WTC11 (cell line): ENCODE data around the gene KRT40. TPM values are rescaled to one million over a fixed set of nuclear protein-coding genes. Genes with fewer than 3 reads are reported as not detected.

Experiments used
- ATAC-seq: fragments of 200-7000 bp; cut with Tn5 transposase; 2 replicates; pipeline ENCODE4 v1.10.0; 2021; ENCODE audit warnings: mild to moderate bottlenecking, moderate library complexity
- CTCF ChIA-PET: fragments of 300-600 bp; sonication (Branson Sonifier 250); formaldehyde crosslinking; loops from one replicate; lab custom pipeline; 2021; ENCODE audit warnings: antibody characterized with exemption; lab: Charles Lee
- POLR2A ChIA-PET: fragments of 350-600 bp; sonication (Branson Sonifier 250); formaldehyde crosslinking; loops from one replicate; lab custom pipeline; 2021; ENCODE audit warnings: antibody characterized with exemption; lab: Charles Lee
- DNase-seq: peaks from one replicate; pipeline ENCODE4 v3.0.0; 2021; ENCODE audit warnings: low spot score
- H3K27ac Mint-ChIP-seq: 2 replicates; pipeline ENCODE4 v1.8.0; 2021; ENCODE audit warnings: mixed read lengths
- H3K27me3 Mint-ChIP-seq: 2 replicates; pipeline ENCODE4 v1.8.0; 2021; ENCODE audit warnings: low read depth, mild to moderate bottlenecking, moderate library complexity, mixed read lengths
- H3K36me3 Mint-ChIP-seq: 2 replicates; pipeline ENCODE4 v1.8.0; 2021; ENCODE audit warnings: mixed read lengths
- H3K4me1 Mint-ChIP-seq: 2 replicates; pipeline ENCODE4 v1.8.0; 2022; ENCODE audit warnings: mixed read lengths
- H3K4me3 Mint-ChIP-seq: 2 replicates; pipeline ENCODE4 v1.8.0; 2021; ENCODE audit warnings: mild to moderate bottlenecking, moderate library complexity, mixed read lengths
- H3K9me3 Mint-ChIP-seq: 2 replicates; pipeline ENCODE4 v1.8.0; 2021; ENCODE audit warnings: mixed read lengths
- AFF4 ChIP-seq: sonication (generic); formaldehyde crosslinking; IDR thresholded peaks from 2 replicates; pipeline ENCODE4 v1.8.1; 2023; ENCODE audit warnings: mild to moderate bottlenecking, missing genetic modification reagents, borderline replicate concordance
- ATF1 ChIP-seq: sonication (generic); formaldehyde crosslinking; IDR thresholded peaks from 2 replicates; pipeline ENCODE4 v1.8.1; 2023; ENCODE audit warnings: mild to moderate bottlenecking, moderate library complexity, missing genetic modification reagents
- CTCF ChIP-seq: fragments of 200-600 bp; IDR thresholded peaks from 2 replicates; pipeline ENCODE4 v1.8.0; 2022; ENCODE audit warnings: antibody characterized with exemption
- ELF4 ChIP-seq: sonication (generic); formaldehyde crosslinking; IDR thresholded peaks from 2 replicates; pipeline ENCODE4 v1.8.1; 2022; ENCODE audit warnings: low read depth, mild to moderate bottlenecking, moderate library complexity, missing genetic modification reagents
- ERG ChIP-seq: fragments of 250-450 bp; sonication (Bioruptor Pico); IDR thresholded peaks from 2 replicates; pipeline ENCODE4 v1.8.0; 2021; ENCODE audit warnings: mild to moderate bottlenecking
- ESRRA ChIP-seq: sonication (generic); formaldehyde crosslinking; IDR thresholded peaks from 2 replicates; pipeline ENCODE4 v1.8.1; 2022; ENCODE audit warnings: mild to moderate bottlenecking, missing genetic modification reagents, borderline replicate concordance
- IRF2 ChIP-seq: sonication (generic); formaldehyde crosslinking; IDR thresholded peaks from 2 replicates; pipeline ENCODE4 v1.8.0; 2022; ENCODE audit warnings: low read depth, missing genetic modification reagents, borderline replicate concordance
- JAZF1 ChIP-seq: fragments of 250-450 bp; sonication (Bioruptor Pico); IDR thresholded peaks from 2 replicates; pipeline ENCODE4 v1.9.0; 2021; ENCODE audit warnings: moderate library complexity, mild to moderate bottlenecking, inconsistent platforms
- NFATC4 ChIP-seq: fragments of 250-450 bp; sonication (Bioruptor Pico); IDR thresholded peaks from 2 replicates; pipeline ENCODE4 v1.9.0; 2021; ENCODE audit warnings: mild to moderate bottlenecking
- NFE2L1 ChIP-seq: sonication (generic); formaldehyde crosslinking; IDR thresholded peaks from 2 replicates; pipeline ENCODE4 v1.8.1; 2023; ENCODE audit warnings: missing genetic modification reagents
- TEAD1 ChIP-seq: sonication (generic); formaldehyde crosslinking; IDR thresholded peaks from 2 replicates; pipeline ENCODE4 v1.8.0; 2022; ENCODE audit warnings: mild to moderate bottlenecking, missing genetic modification reagents
- USF1 ChIP-seq: sonication (generic); formaldehyde crosslinking; IDR thresholded peaks from 2 replicates; pipeline ENCODE4 v1.8.0; 2022; ENCODE audit warnings: mild to moderate bottlenecking, missing genetic modification reagents
- ZBTB21 ChIP-seq: sonication (generic); formaldehyde crosslinking; IDR thresholded peaks from 2 replicates; pipeline ENCODE4 v1.8.1; 2023; ENCODE audit warnings: mild to moderate bottlenecking, missing genetic modification reagents, borderline replicate concordance
- ZNF263 ChIP-seq: sonication (generic); formaldehyde crosslinking; IDR thresholded peaks from 2 replicates; pipeline ENCODE4 v1.8.1; 2022; ENCODE audit warnings: low read depth, mild to moderate bottlenecking, moderate library complexity, missing genetic modification reagents
- ZNF396 ChIP-seq: fragments of 250-450 bp; sonication (Bioruptor Pico); IDR thresholded peaks from 2 replicates; pipeline ENCODE4 v1.8.0; 2021; ENCODE audit warnings: mild to moderate bottlenecking, moderate library complexity, borderline replicate concordance
- ZNF416 ChIP-seq: fragments of 250-450 bp; sonication (Bioruptor Pico); IDR thresholded peaks from 2 replicates; pipeline ENCODE4 v1.9.0; 2021; ENCODE audit warnings: mild to moderate bottlenecking, inconsistent platforms
- total RNA-seq: library from RNA; stranded (reverse); gene quantifications from 3 replicates; pipeline ENCODE4 v1.2.3, GENCODE V29; 2021
- TF ChIP-seq, protein P1 (sequence below): sonication (generic); formaldehyde crosslinking; IDR thresholded peaks from 2 replicates; pipeline ENCODE4 v1.8.1; 2022; ENCODE audit warnings: low read depth, missing genetic modification reagents, borderline replicate concordance
- TF ChIP-seq, protein P2 (sequence below): sonication (generic); formaldehyde crosslinking; IDR thresholded peaks from 2 replicates; pipeline ENCODE4 v1.8.1; 2023; ENCODE audit warnings: mild to moderate bottlenecking, missing genetic modification reagents
- TF ChIP-seq, protein P3 (sequence below): sonication (generic); formaldehyde crosslinking; IDR thresholded peaks from 2 replicates; pipeline ENCODE4 v1.8.0; 2023; ENCODE audit warnings: mild to moderate bottlenecking, missing genetic modification reagents

The KRT40 gene
- total RNA-seq, 1 experiment from 2014 or later = not detected

DNA sequence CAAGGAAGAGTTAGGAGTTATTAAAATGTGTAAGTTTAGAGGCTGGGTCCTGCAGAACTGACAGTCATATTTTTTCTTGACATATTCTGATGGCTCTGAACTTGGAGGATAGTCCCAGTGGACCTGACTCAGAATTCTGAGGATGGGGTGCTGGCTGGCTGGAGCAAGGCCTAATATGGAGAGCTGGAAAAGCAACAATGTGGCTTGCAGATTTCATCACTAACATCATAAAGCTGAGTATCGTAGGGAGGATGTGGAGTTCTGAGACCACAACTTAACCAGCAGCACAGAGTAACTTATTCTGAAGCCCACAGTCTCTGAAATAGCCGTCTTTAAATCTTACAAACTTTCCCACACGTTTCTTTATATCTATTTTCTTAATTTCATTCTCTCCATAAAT, 40.6 kb upstream of the KRT40 start:
- DNase-seq (no peak), ATAC-seq (no peak)
- H3K27me3 Mint-ChIP-seq = no peaks in the 10 kb centered on the region
- TF ChIP-seq, protein P1, sequence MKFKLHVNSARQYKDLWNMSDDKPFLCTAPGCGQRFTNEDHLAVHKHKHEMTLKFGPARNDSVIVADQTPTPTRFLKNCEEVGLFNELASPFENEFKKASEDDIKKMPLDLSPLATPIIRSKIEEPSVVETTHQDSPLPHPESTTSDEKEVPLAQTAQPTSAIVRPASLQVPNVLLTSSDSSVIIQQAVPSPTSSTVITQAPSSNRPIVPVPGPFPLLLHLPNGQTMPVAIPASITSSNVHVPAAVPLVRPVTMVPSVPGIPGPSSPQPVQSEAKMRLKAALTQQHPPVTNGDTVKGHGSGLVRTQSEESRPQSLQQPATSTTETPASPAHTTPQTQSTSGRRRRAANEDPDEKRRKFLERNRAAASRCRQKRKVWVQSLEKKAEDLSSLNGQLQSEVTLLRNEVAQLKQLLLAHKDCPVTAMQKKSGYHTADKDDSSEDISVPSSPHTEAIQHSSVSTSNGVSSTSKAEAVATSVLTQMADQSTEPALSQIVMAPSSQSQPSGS (CRISPR knock-in tag) = no peak
- TF ChIP-seq IRF2 = no peak
- no peaks in the 10 kb centered on the region for H3K4me1 Mint-ChIP-seq
- H3K27ac Mint-ChIP-seq = no peak overlapping the region
- no peak overlapping the region for H3K4me3 Mint-ChIP-seq
- H3K36me3 Mint-ChIP-seq = no peaks in the 10 kb centered on the region
- ChIA-PET CTCF (interaction anchor here (1.5 kb wide), 1 partner anchor 161 kb away, joined by 3 read pairs; no protein-coding TSS in a partner anchor), POLR2A (no interaction called here)
- H3K9me3 Mint-ChIP-seq = peaks cover 13% of the 10 kb centered on the region

DNA sequence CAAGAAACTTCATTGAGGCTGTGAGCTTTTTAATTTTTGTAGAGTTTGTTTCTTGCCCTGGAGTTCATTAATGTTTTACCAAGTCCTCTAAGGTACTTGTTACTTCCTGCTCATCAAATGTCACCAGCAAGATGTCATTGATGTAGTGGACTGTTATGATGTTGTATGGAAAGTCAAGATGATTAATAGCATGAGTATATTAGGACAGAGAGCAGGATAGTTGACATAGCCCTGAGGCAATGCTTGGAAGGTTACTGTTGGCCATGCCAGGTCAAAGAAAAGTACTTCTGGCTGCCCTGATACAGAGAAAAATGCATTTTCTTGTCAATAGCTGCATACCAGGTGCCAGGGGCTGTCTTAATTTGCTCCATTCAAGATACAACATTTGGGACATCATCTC, 36.2 kb upstream of the KRT40 start:
- ChIA-PET POLR2A (no interaction called here), CTCF (no interaction called here)
- Mint-ChIP-seq H3K9me3 (peaks cover 13% of the 10 kb centered on the region), H3K27ac (no peak overlapping the region), H3K4me3 (no peak overlapping the region), H3K27me3 (no peaks in the 10 kb centered on the region), H3K36me3 (no peaks in the 10 kb centered on the region), H3K4me1 (no peaks in the 10 kb centered on the region)
- DNase-seq (no peak), ATAC-seq (no peak)
- TF ChIP-seq ZNF416 = no peak
- TF ChIP-seq ZBTB21 = no peak
- TF ChIP-seq, protein P2, sequence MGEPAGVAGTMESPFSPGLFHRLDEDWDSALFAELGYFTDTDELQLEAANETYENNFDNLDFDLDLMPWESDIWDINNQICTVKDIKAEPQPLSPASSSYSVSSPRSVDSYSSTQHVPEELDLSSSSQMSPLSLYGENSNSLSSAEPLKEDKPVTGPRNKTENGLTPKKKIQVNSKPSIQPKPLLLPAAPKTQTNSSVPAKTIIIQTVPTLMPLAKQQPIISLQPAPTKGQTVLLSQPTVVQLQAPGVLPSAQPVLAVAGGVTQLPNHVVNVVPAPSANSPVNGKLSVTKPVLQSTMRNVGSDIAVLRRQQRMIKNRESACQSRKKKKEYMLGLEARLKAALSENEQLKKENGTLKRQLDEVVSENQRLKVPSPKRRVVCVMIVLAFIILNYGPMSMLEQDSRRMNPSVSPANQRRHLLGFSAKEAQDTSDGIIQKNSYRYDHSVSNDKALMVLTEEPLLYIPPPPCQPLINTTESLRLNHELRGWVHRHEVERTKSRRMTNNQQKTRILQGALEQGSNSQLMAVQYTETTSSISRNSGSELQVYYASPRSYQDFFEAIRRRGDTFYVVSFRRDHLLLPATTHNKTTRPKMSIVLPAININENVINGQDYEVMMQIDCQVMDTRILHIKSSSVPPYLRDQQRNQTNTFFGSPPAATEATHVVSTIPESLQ (CRISPR knock-in tag) = no peak
- no peak for TF ChIP-seq NFATC4 (CRISPR knock-in tag)
- no peak for TF ChIP-seq ATF1 (CRISPR knock-in tag)
- no peak for TF ChIP-seq ERG (CRISPR knock-in tag)
- TF ChIP-seq NFE2L1 (CRISPR knock-in tag) = no peak
- TF ChIP-seq AFF4 (CRISPR knock-in tag) = no peak
- TF ChIP-seq ZNF263 (CRISPR knock-in tag) = no peak
- no peak for TF ChIP-seq TEAD1 (CRISPR knock-in tag)
- no peak for TF ChIP-seq ZNF396 (CRISPR knock-in tag)
- no peak for TF ChIP-seq CTCF
- no peak for TF ChIP-seq USF1 (CRISPR knock-in tag)
- TF ChIP-seq JAZF1 = no peak
- TF ChIP-seq, protein P3, sequence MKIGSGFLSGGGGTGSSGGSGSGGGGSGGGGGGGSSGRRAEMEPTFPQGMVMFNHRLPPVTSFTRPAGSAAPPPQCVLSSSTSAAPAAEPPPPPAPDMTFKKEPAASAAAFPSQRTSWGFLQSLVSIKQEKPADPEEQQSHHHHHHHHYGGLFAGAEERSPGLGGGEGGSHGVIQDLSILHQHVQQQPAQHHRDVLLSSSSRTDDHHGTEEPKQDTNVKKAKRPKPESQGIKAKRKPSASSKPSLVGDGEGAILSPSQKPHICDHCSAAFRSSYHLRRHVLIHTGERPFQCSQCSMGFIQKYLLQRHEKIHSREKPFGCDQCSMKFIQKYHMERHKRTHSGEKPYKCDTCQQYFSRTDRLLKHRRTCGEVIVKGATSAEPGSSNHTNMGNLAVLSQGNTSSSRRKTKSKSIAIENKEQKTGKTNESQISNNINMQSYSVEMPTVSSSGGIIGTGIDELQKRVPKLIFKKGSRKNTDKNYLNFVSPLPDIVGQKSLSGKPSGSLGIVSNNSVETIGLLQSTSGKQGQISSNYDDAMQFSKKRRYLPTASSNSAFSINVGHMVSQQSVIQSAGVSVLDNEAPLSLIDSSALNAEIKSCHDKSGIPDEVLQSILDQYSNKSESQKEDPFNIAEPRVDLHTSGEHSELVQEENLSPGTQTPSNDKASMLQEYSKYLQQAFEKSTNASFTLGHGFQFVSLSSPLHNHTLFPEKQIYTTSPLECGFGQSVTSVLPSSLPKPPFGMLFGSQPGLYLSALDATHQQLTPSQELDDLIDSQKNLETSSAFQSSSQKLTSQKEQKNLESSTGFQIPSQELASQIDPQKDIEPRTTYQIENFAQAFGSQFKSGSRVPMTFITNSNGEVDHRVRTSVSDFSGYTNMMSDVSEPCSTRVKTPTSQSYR = no peak
- no peak for TF ChIP-seq ELF4
- TF ChIP-seq ESRRA (CRISPR knock-in tag) = no peak
